HL-60 (cell line): ENCODE measurements around the gene TARDBP.

Experiments
- GABPA ChIP-seq: IDR thresholded peaks from 2 replicates; pipeline ENCODE4 v1.6.1; 2012; ENCODE audit warnings: low read depth
- POLR2AphosphoS5 ChIP-seq: IDR thresholded peaks from 2 replicates; pipeline ENCODE4 v1.6.1; 2012; ENCODE audit warnings: low read depth
- REST ChIP-seq: IDR thresholded peaks from 2 replicates; pipeline ENCODE4 v1.6.1; 2012; ENCODE audit warnings: low read depth; ENCODE audit not compliant: insufficient replicate concordance
- SPI1 ChIP-seq: IDR thresholded peaks from 2 replicates; pipeline ENCODE4 v1.6.1; 2012; ENCODE audit warnings: low read depth, mild to moderate bottlenecking, borderline replicate concordance
- TF ChIP-seq, protein P1 (sequence below): IDR thresholded peaks from one replicate; pipeline ENCODE4 v1.5.1; 2011; ENCODE audit warnings: low read length, control low read depth, inconsistent platforms; ENCODE audit not compliant: insufficient read depth

DNA sequence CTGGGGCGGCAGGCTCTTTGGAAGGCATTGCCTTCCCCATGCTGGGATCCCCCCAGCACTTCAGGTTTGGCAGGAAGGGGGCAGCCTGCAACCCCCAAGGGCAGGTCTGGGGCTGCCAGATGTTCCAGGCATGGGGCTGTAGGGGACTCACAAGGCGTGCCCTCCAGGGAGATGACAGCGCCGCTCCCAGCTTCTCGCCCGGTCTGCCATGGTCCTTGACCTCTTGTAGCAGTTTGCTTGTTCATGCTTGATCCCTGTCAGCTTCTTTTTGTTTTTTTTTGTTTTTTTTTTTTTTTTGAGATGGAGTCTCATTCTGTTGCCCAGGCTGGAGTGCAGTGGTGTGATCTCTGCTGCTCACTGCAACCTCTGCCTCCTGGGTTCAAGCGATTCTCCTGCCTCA is 21.6 kb upstream of the TARDBP start:
- TF ChIP-seq, protein P1, sequence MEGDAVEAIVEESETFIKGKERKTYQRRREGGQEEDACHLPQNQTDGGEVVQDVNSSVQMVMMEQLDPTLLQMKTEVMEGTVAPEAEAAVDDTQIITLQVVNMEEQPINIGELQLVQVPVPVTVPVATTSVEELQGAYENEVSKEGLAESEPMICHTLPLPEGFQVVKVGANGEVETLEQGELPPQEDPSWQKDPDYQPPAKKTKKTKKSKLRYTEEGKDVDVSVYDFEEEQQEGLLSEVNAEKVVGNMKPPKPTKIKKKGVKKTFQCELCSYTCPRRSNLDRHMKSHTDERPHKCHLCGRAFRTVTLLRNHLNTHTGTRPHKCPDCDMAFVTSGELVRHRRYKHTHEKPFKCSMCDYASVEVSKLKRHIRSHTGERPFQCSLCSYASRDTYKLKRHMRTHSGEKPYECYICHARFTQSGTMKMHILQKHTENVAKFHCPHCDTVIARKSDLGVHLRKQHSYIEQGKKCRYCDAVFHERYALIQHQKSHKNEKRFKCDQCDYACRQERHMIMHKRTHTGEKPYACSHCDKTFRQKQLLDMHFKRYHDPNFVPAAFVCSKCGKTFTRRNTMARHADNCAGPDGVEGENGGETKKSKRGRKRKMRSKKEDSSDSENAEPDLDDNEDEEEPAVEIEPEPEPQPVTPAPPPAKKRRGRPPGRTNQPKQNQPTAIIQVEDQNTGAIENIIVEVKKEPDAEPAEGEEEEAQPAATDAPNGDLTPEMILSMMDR, result no peak
- TF ChIP-seq POLR2AphosphoS5 (no peak), REST (no peak), GABPA (no peak), SPI1 (no peak)
